Osteocyte (in vitro differentiated cells): Measurements from ENCODE around the gene UNG. TPM values are rescaled to one million over a fixed set of nuclear protein-coding genes. Genes with fewer than 3 reads are reported as not detected.

Source experiments
- DNase-seq: peaks from one replicate; pipeline ENCODE4 v3.0.0; 2021; ENCODE audit warnings: mixed read lengths; ENCODE audit not compliant: unreplicated experiment; ENCODE audit errors: extremely low spot score
- H3K27ac Mint-ChIP-seq: one replicate; pipeline ENCODE4 v1.8.0; 2021; ENCODE audit warnings: mild to moderate bottlenecking, mixed read lengths; ENCODE audit not compliant: unreplicated experiment
- H3K27me3 Mint-ChIP-seq: one replicate; pipeline ENCODE4 v1.8.0; 2021; ENCODE audit warnings: mixed read lengths; ENCODE audit not compliant: unreplicated experiment
- H3K36me3 Mint-ChIP-seq: one replicate; pipeline ENCODE4 v1.8.0; 2021; ENCODE audit warnings: mixed read lengths; ENCODE audit not compliant: unreplicated experiment
- H3K4me1 Mint-ChIP-seq: one replicate; pipeline ENCODE4 v1.8.0; 2021; ENCODE audit warnings: mixed read lengths; ENCODE audit not compliant: unreplicated experiment
- H3K4me3 Mint-ChIP-seq: one replicate; pipeline ENCODE4 v1.8.0; 2021; ENCODE audit warnings: mild to moderate bottlenecking, moderate library complexity, mixed read lengths; ENCODE audit not compliant: unreplicated experiment
- H3K9me3 Mint-ChIP-seq: one replicate; pipeline ENCODE4 v1.8.0; 2021; ENCODE audit warnings: mixed read lengths; ENCODE audit not compliant: unreplicated experiment
- CTCF ChIP-seq: fragments of 200-600 bp; sonication (generic); IDR thresholded peaks from 2 replicates; pipeline ENCODE4 v1.5.0; 2021; ENCODE audit warnings: antibody characterized with exemption, mild to moderate bottlenecking, moderate library complexity
- total RNA-seq: library from RNA; stranded (reverse); gene quantifications from 2 replicates; pipeline ENCODE4 v1.2.1, GENCODE V29; 2021

Gene UNG
- total RNA-seq, 1 donor from 2014 or later, result 18.6 TPM

GRCh38 chr12:109088818-109089217, 8.6 kb upstream of the UNG start:
- no peak overlapping the region for H3K27ac Mint-ChIP-seq
- no peak overlapping the region for H3K4me3 Mint-ChIP-seq

DNA sequence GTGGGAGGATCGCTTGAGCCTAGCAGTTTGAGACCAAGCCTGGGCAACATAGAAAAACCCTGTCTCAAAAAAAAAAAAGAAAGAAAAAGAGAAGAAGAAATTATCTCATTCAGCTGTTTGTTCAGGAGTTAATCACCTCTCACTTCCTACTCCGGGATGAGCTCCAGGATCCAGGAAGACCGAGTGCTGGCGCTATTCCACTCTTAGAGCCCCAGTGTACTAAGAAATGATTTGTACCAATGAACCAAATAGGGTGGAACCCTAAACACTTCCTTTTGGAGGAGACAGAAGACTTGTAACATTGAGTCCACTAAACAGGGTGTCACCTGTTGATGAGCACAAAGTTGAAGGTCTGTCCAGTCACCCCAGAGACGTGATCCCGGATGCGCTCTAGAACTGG, 7.7 kb upstream of the UNG start:
- no peak for DNase-seq
- Mint-ChIP-seq H3K4me3 (no peak overlapping the region), H3K27ac (no peak overlapping the region), H3K9me3 (no peaks in the 10 kb centered on the region), H3K36me3 (peaks cover 20% of the 10 kb centered on the region), H3K27me3 (no peaks in the 10 kb centered on the region), H3K4me1 (peaks cover 29% of the 10 kb centered on the region)
- no peak for TF ChIP-seq CTCF

More at GRCh38 chr12:109088818-109089217, 8.6 kb upstream of the UNG start:
- H3K4me1 Mint-ChIP-seq, result peaks cover 29% of the 10 kb centered on the region
- peaks cover 20% of the 10 kb centered on the region for H3K36me3 Mint-ChIP-seq
- DNase-seq, result no peak
- H3K27me3 Mint-ChIP-seq, result no peaks in the 10 kb centered on the region
- no peaks in the 10 kb centered on the region for H3K9me3 Mint-ChIP-seq
- TF ChIP-seq CTCF, result no peak

GRCh38 chr12:109092497-109093021, 4.8 kb upstream of the UNG start:
- peaks cover 29% of the 10 kb centered on the region for H3K4me1 Mint-ChIP-seq
- H3K9me3 Mint-ChIP-seq, result no peaks in the 10 kb centered on the region
- peak overlapping the region; percentile 78 for H3K27ac Mint-ChIP-seq
- H3K4me3 Mint-ChIP-seq, result peak overlapping the region; percentile 80
- peaks cover 9% of the 10 kb centered on the region for H3K36me3 Mint-ChIP-seq
- DNase-seq, result no peak
- TF ChIP-seq CTCF, result no peak
- H3K27me3 Mint-ChIP-seq, result no peaks in the 10 kb centered on the region

GRCh38 chr12:109093022-109093918, 4.1 kb upstream of the UNG start, which contains the start of gene ALKBH2:
TSS of gene ALKBH2 (minus strand) at chr12:109093472. CDS start at chr12:109092786, 686 bp downstream.
- no peaks in the 10 kb centered on the region for H3K27me3 Mint-ChIP-seq
- peaks cover 5% of the 10 kb centered on the region for H3K36me3 Mint-ChIP-seq
- TF ChIP-seq CTCF, result peak; percentile 98
- DNase-seq, result peak; percentile 95
- no peaks in the 10 kb centered on the region for H3K9me3 Mint-ChIP-seq
- peak within 1 kb of the TSS; percentile 80 for H3K4me3 Mint-ChIP-seq
- H3K4me1 Mint-ChIP-seq, result peaks cover 31% of the 10 kb centered on the region
- H3K27ac Mint-ChIP-seq, result peak within 1 kb of the TSS; percentile 78

DNA sequence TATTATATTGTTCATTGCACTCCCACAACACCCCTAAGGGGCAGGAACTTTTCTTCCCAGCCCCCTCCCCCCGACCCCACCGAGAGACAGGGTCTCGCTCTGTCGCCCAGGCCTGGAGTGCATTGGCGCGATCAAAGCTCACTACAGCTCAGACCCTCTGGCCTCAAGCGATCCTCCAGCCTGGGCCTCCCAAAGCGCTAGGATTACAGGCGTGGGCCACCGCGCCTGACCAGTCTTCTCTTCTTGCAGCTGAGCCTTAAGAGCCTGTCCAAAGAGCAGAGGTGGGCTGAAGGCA, 310 bp upstream of the UNG start:
- Mint-ChIP-seq H3K4me3 (peak overlapping the region; percentile 94), H3K27ac (no peak overlapping the region)

More for the DNA sequence above, 310 bp upstream of the UNG start:
- Mint-ChIP-seq H3K9me3 (no peaks in the 10 kb centered on the region), H3K36me3 (peaks cover 11% of the 10 kb centered on the region), H3K27me3 (no peaks in the 10 kb centered on the region), H3K4me1 (peaks cover 36% of the 10 kb centered on the region)
- DNase-seq, result no peak
- no peak for TF ChIP-seq CTCF
